ENCODE data around the gene PEDS1.

GRCh38 chr20:50153500-50154377 lies at the start of gene PEDS1:
- TF ChIP-seq POLR2A (IDR thresholded peaks at IDR 0.05): peak; percentile 79
- peak in 2 of 4 experiments; percentile 9 to 26 for TF ChIP-seq CTCF (IDR thresholded peaks at IDR 0.05)
